ENCODE data around the gene ELFN1. TPM values are rescaled to one million over a fixed set of nuclear protein-coding genes. Genes with fewer than 3 reads are reported as not detected.

The ELFN1 gene
- total RNA-seq, 1 donor from 2014 or later: 19.7 TPM

- Histone ChIP-seq H3K79me2 (ENCODE audit: insufficient read depth, low read length) (no peaks in the 10 kb centered on the region), H3K27me3 (ENCODE audit: insufficient read depth, low read length) (peaks cover 9% of the 10 kb centered on the region), H3K9ac (ENCODE audit: low read length) (no peak overlapping the region), H3K4me3 (ENCODE audit: insufficient read depth, low read depth, low read length) (no peak overlapping the region), H2AFZ (ENCODE audit: low read depth, low read length) (no peak overlapping the region), H3K4me2 (ENCODE audit: low read length) (no peak overlapping the region), H3K36me3 (ENCODE audit: insufficient read depth, low read length) (no peaks in the 10 kb centered on the region), H4K20me1 (ENCODE audit: insufficient read depth, low read length) (peaks cover 40% of the 10 kb centered on the region), H3K27ac (ENCODE audit: low read depth, low read length) (no peak overlapping the region), H3K9me3 (ENCODE audit: insufficient read depth, low read depth, low read length) (no peaks in the 10 kb centered on the region), H3K4me1 (ENCODE audit: insufficient read depth, low read length) (no peaks in the 10 kb centered on the region)
- Mint-ChIP-seq H3K27me3 (ENCODE audit: low read depth, unreplicated experiment) (peaks cover 7% of the 10 kb centered on the region), H3K4me1 (ENCODE audit: low read depth, unreplicated experiment) (no peaks in the 10 kb centered on the region), H3K9me3 (ENCODE audit: unreplicated experiment) (no peaks in the 10 kb centered on the region), H3K27ac (ENCODE audit: unreplicated experiment) (no peak overlapping the region), H3K4me3 (ENCODE audit: unreplicated experiment) (no peak overlapping the region), H3K36me3 (ENCODE audit: low read depth, unreplicated experiment) (peaks cover 9% of the 10 kb centered on the region)
- DNase-seq (ENCODE audit: low read depth) (no peak), FAIRE-seq (no peak)
- TF ChIP-seq EZH2 (IDR thresholded peaks at IDR 0.05; ENCODE audit: insufficient read depth, low read length) (no peak), CTCF (IDR thresholded peaks at IDR 0.05; ENCODE audit: insufficient read depth, low read depth, low read length) (no peak)
Measured at GRCh38 chr7:1675673-1676549, 5.8 kb downstream of the ELFN1 start.

GRCh38 chr7:1676550-1677078 is 6.5 kb downstream of the ELFN1 start:
- no peaks in the 10 kb centered on the region for H3K4me1 ChIP-seq (ENCODE audit: insufficient read depth, low read length)
- H3K27me3 ChIP-seq (ENCODE audit: insufficient read depth, low read length): peaks cover 4% of the 10 kb centered on the region
- no peak overlapping the region for H2AFZ ChIP-seq (ENCODE audit: low read depth, low read length)
- no peak for TF ChIP-seq EZH2 (IDR thresholded peaks at IDR 0.05; ENCODE audit: insufficient read depth, low read length)
- no peak for TF ChIP-seq CTCF (IDR thresholded peaks at IDR 0.05; ENCODE audit: insufficient read depth, low read depth, low read length)
- no peak overlapping the region for H3K27ac ChIP-seq (ENCODE audit: low read depth, low read length)
- FAIRE-seq (no peak), DNase-seq (ENCODE audit: low read depth) (no peak)
- no peak overlapping the region for H3K27ac Mint-ChIP-seq (ENCODE audit: unreplicated experiment)
- H3K79me2 ChIP-seq (ENCODE audit: insufficient read depth, low read length): no peaks in the 10 kb centered on the region
- no peak overlapping the region for H3K4me2 ChIP-seq (ENCODE audit: low read length)
- peaks cover 2% of the 10 kb centered on the region for H3K9me3 Mint-ChIP-seq (ENCODE audit: unreplicated experiment)
- H3K27me3 Mint-ChIP-seq (ENCODE audit: low read depth, unreplicated experiment): peaks cover 7% of the 10 kb centered on the region
- no peaks in the 10 kb centered on the region for H3K4me1 Mint-ChIP-seq (ENCODE audit: low read depth, unreplicated experiment)
- no peaks in the 10 kb centered on the region for H3K9me3 ChIP-seq (ENCODE audit: insufficient read depth, low read depth, low read length)
- H3K4me3 ChIP-seq (ENCODE audit: insufficient read depth, low read depth, low read length): no peak overlapping the region
- peaks cover 14% of the 10 kb centered on the region for H3K36me3 Mint-ChIP-seq (ENCODE audit: low read depth, unreplicated experiment)
- no peak overlapping the region for H3K9ac ChIP-seq (ENCODE audit: low read length)
- peaks cover 36% of the 10 kb centered on the region for H4K20me1 ChIP-seq (ENCODE audit: insufficient read depth, low read length)
- H3K4me3 Mint-ChIP-seq (ENCODE audit: unreplicated experiment): no peak overlapping the region
- no peaks in the 10 kb centered on the region for H3K36me3 ChIP-seq (ENCODE audit: insufficient read depth, low read length)

All from astrocyte (in vitro differentiated cells and primary cell).